HepG2 (cell line): ENCODE measurements around the gene CSF1R.

ENCODE experiments used
- KLF9 ChIP-seq: IDR thresholded peaks from 2 replicates; pipeline ENCODE4 v1.6.1; 2016; ENCODE audit warnings: low read depth
- ZNF232 ChIP-seq: sonication (generic); formaldehyde crosslinking; IDR thresholded peaks from 2 replicates; pipeline ENCODE4 v1.4.0; 2020; ENCODE audit warnings: missing genetic modification reagents, borderline replicate concordance
- TF ChIP-seq, protein P1 (sequence below): fragments of 450-650 bp; IDR thresholded peaks from 2 replicates; pipeline ENCODE4 v1.6.1; 2016
- TF ChIP-seq, protein P2 (sequence below): sonication (generic); formaldehyde crosslinking; IDR thresholded peaks from 2 replicates; pipeline ENCODE4 v1.9.0; 2021; ENCODE audit warnings: missing genetic modification reagents, borderline replicate concordance

DNA sequence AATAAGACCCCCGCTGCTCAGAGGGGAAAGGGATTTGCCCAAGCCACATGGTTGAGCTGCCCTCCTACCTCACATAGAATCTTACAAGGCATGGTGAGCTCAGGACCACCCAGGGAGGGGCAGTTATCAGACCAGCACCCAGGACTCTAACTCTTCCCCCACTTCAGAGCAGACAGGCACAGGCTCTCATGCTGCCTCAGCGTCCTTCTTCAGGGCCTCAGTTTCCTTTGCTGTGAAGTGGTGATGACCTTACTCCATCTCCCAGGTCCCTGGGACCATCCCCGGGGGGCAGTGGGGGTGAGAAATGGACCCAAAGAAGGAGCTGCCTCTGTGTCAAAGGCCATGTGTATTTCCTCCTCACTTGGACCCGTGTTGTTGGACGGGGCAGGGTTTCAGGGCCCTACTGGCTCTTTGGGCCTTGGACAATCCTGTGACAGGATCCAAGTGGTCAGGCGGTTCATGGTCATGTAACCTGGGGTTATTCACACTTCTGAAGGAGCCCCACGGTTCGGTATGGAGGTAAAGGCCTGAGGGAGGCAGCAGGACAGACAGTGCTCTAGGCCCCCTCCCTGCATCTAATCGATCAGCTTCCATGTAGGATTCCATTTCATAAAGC lies 31.7 kb upstream of the CSF1R start:
- TF ChIP-seq ZNF232 (CRISPR knock-in tag) (no peak), KLF9 (CRISPR knock-in tag) (no peak)
- TF ChIP-seq, protein P1, sequence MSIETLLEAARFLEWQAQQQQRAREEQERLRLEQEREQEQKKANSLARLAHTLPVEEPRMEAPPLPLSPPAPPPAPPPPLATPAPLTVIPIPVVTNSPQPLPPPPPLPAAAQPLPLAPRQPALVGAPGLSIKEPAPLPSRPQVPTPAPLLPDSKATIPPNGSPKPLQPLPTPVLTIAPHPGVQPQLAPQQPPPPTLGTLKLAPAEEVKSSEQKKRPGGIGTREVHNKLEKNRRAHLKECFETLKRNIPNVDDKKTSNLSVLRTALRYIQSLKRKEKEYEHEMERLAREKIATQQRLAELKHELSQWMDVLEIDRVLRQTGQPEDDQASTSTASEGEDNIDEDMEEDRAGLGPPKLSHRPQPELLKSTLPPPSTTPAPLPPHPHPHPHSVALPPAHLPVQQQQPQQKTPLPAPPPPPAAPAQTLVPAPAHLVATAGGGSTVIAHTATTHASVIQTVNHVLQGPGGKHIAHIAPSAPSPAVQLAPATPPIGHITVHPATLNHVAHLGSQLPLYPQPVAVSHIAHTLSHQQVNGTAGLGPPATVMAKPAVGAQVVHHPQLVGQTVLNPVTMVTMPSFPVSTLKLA, result no peak
- TF ChIP-seq, protein P2, sequence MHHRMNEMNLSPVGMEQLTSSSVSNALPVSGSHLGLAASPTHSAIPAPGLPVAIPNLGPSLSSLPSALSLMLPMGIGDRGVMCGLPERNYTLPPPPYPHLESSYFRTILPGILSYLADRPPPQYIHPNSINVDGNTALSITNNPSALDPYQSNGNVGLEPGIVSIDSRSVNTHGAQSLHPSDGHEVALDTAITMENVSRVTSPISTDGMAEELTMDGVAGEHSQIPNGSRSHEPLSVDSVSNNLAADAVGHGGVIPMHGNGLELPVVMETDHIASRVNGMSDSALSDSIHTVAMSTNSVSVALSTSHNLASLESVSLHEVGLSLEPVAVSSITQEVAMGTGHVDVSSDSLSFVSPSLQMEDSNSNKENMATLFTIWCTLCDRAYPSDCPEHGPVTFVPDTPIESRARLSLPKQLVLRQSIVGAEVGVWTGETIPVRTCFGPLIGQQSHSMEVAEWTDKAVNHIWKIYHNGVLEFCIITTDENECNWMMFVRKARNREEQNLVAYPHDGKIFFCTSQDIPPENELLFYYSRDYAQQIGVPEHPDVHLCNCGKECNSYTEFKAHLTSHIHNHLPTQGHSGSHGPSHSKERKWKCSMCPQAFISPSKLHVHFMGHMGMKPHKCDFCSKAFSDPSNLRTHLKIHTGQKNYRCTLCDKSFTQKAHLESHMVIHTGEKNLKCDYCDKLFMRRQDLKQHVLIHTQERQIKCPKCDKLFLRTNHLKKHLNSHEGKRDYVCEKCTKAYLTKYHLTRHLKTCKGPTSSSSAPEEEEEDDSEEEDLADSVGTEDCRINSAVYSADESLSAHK (CRISPR knock-in tag), result no peak
